Liver (tissue), 3 donors: ENCODE results near the gene CYP3A5.

Source experiments
- GABPA ChIP-seq, 2 donors: IDR thresholded peaks in 1 of 2; conservative IDR thresholded peaks in 1 of 2; 2 replicates each; pipeline ENCODE4 v1.6.1; 2016; ENCODE audit warnings: antibody characterized with exemption in 2 of 2, mild to moderate bottlenecking in 1 of 2, moderate library complexity in 1 of 2
- JUND ChIP-seq, 2 donors: IDR thresholded peaks; 2 replicates each; pipeline ENCODE4 v1.6.1; 2016; ENCODE audit warnings: antibody characterized with exemption in 2 of 2
- NR2F2 ChIP-seq: IDR thresholded peaks from 2 replicates; pipeline ENCODE4 v1.6.1; 2016; ENCODE audit warnings: antibody characterized with exemption
- RAD21 ChIP-seq, 2 donors: IDR thresholded peaks; 2 replicates each; pipeline ENCODE4 v1.6.1; 2016; ENCODE audit warnings: antibody characterized with exemption in 2 of 2, mild to moderate bottlenecking in 2 of 2
- REST ChIP-seq: IDR thresholded peaks from 2 replicates; pipeline ENCODE4 v1.6.1; 2016; ENCODE audit warnings: antibody characterized with exemption, mild to moderate bottlenecking
- SP1 ChIP-seq: IDR thresholded peaks from 2 replicates; pipeline ENCODE4 v1.6.1; 2018; ENCODE audit warnings: antibody characterized with exemption, mild to moderate bottlenecking
- TAF1 ChIP-seq: conservative IDR thresholded peaks from 2 replicates; pipeline ENCODE4 v1.6.1; 2016; ENCODE audit warnings: antibody characterized with exemption, mild to moderate bottlenecking
- YY1 ChIP-seq: IDR thresholded peaks from 2 replicates; pipeline ENCODE4 v1.6.1; 2016; ENCODE audit warnings: antibody characterized with exemption, mild to moderate bottlenecking
- TF ChIP-seq, protein P1 (sequence below): fragments of 150-350 bp; IDR thresholded peaks from 2 replicates; pipeline ENCODE4 v1.5.1; 2017; ENCODE audit warnings: improper control_type of control experiment, low read depth, low read length; ENCODE audit not compliant: missing input control
- TF ChIP-seq, protein P2 (sequence below): IDR thresholded peaks from 2 replicates; pipeline ENCODE4 v1.6.1; 2016; ENCODE audit warnings: antibody characterized with exemption
- donor health status: healthy.
- donor health status: healthy.

DNA sequence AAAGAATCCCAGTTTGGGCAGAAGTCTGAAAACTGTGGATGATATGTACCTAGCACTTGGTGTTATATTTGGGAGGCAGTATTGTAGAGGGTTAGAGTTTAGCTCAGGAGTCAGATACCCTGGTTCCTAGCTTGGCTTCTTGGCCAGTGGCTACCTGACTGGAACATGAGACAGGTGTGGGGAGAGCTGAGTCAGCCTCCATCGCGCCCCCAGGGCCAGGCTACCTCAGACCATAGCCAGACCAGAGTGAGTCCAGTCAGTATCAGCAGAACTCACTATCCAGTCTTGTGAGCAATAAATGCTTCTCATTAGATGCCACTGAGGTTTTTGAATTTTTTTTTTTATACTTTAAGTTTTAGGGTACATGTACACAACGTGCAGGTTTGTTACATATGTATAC, 26.0 kb downstream of the CYP3A5 start:
- TF ChIP-seq, protein P1, sequence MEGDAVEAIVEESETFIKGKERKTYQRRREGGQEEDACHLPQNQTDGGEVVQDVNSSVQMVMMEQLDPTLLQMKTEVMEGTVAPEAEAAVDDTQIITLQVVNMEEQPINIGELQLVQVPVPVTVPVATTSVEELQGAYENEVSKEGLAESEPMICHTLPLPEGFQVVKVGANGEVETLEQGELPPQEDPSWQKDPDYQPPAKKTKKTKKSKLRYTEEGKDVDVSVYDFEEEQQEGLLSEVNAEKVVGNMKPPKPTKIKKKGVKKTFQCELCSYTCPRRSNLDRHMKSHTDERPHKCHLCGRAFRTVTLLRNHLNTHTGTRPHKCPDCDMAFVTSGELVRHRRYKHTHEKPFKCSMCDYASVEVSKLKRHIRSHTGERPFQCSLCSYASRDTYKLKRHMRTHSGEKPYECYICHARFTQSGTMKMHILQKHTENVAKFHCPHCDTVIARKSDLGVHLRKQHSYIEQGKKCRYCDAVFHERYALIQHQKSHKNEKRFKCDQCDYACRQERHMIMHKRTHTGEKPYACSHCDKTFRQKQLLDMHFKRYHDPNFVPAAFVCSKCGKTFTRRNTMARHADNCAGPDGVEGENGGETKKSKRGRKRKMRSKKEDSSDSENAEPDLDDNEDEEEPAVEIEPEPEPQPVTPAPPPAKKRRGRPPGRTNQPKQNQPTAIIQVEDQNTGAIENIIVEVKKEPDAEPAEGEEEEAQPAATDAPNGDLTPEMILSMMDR, result no peak
- TF ChIP-seq RAD21 (IDR thresholded peaks at IDR 0.05) (no peak), TAF1 (no peak), REST (no peak), JUND (IDR thresholded peaks at IDR 0.05) (no peak), SP1 (no peak), NR2F2 (no peak), YY1 (no peak), GABPA (IDR thresholded peaks at IDR 0.05 in 1 of 2, conservative IDR thresholded peaks at IDR 0.05 in 1 of 2) (no peak)
- TF ChIP-seq, protein P2, sequence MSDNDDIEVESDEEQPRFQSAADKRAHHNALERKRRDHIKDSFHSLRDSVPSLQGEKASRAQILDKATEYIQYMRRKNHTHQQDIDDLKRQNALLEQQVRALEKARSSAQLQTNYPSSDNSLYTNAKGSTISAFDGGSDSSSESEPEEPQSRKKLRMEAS, result no peak
